Suppressor macrophage treated with lipopolysaccharide for 1 hour (primary cell): ENCODE data around the gene LMOD1.
"Not testable (repeated sequence)": the region's sequence is repeated elsewhere in the genome, so short reads cannot be mapped to it uniquely, and the experiment has no call there.

Experiments
- DNase-seq, 3 donors: peaks; one replicate each; pipeline ENCODE4 v3.0.0-alpha.2; 2020 to 2022

Gene LMOD1

DNA sequence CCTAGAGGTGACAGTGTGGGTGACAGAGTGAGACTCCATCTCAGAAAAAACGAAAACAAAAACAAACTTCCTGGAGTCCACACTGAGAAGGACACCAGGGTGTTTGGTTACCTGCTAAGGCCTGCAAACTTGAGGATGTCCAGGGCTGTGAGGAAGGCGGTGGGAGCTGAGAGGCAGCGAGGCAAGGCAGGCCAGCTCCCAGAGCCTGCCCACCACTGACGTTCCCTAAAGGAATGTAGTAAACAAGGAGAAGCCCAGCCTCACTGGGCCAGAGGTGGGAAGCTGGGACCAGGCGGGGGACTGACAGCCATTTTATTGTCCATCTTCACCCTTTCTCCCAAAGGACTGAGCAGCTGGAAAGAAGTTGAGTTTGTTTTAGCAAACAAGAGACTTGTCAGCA is 33.5 kb downstream of the LMOD1 start:
- DNase-seq, result no peak

DNA sequence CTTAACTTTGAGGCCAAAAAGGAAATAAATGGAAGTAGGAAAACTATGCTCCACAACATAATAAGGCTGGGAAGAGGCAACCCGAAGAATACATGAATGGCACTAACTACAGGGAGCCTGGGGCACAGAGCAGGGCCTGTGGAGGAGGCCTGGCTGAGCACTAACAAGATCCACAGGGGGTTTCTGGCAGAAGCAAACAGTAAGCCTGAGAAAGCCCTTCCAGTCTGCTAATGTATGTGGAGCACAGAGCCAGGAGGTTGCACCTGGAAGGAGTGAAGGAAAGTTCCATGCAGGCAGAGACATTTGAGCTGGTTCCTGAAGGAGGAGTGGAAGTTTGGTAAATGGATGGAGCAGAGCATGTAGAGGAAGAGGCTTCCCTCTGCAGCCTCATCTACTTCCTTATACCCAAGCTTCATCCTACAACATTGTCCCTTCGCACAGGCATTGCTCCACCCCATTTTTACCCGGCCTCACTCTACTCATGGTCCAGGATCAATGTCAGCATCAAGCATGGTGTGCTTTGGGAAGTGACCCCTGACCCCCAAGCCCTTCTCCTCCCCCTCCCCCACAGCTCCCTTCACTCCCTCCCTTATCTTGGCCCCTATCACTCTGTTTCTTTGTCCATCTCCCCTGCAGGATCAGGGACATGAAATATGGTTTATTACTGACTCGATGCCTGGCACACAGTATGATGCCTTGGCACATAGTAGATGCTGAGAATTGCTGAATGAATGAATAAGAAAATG is 34.3 kb downstream of the LMOD1 start:
- no peak for DNase-seq

DNA sequence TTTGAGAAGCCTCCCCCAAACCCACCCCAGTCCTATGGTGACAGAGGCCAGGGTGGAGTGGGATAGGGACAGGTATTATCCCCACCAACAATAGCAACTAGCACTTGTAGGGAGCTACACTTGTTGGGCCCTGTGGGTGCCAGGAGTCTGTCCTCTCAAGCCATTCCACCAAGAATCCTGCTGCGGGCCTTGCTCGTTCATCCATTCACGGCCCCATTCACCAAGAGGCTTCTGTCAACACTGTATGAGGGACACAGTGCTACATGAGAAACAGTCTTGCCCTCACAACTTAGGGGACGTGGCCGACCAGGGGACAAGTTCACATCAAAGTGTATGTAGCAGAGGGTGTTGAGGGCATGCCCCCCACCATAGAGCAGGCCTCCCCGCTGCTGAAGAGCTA is 38.7 kb downstream of the LMOD1 start:
- no peak for DNase-seq

DNA sequence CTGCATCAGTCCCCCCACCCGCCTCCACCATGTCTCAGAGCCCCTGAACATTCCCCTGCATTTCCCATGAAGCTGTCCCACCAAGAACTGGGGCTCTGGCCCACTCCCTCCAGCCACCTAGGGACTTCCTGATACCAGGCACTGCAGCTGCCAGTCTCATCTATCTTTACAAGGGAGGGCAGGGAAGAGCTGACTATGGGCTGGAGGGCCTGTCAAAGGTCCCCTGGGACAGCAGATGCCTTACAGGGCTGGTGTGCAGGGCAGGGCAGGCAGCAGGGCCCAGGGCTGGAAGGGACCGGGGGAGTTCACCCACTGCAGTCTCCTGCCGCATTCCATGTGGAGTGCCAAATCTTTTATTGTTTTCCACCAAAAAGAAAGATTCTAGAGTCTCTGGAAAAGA is 40.0 kb downstream of the LMOD1 start:
- DNase-seq, result no peak

DNA sequence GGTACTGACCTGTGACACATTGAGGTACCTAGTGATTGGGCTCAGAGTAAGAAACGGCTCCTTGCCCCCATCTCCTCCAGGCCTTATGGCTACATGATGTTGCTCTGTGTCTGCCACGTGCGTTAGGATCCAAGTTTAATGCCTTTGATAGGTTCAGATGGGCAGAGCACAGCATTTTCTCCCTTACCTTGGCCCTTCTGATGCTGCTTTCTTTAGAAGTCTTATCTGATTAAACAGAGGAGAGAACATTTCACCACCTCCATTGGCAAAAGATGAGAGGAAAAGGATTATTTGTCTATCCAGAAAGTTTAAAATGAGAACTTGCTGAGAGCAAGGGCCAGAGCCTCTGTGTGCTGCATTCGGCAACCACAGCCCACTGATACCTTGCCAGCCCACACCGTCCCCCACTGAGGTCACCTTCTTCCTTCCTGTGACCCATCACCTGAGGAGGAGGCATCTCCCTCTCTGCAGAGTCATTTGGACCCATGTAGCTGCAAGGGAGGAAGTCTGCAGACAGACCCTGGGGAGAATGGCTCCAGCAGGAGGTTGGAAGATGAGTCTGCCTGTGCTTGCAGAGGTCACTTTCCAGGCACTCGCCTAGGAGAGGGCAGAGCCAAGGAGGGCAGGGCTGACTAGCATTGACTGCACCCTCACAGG is 41.0 kb downstream of the LMOD1 start:
- DNase-seq, result no peak

DNA sequence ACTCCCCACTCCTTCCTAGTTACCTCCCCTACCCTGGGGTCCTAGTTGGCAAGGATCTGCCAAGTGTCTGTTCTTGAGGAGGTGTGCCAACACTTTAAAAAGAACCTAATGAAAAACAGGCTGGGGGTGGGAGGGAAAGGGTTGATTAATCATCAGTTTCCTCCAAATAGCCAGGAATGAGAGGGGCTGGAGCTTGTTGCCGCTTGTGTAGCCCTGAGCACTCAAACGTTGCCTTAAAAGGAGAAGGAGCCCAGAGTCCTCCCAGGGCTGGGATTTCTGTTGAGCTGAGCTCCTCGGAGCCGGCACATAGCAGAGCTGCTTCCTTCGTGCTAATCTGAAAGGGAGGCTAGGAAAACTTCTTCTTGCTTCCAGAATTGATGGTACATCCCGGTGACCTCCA is 41.8 kb downstream of the LMOD1 start:
- no peak for DNase-seq

DNA sequence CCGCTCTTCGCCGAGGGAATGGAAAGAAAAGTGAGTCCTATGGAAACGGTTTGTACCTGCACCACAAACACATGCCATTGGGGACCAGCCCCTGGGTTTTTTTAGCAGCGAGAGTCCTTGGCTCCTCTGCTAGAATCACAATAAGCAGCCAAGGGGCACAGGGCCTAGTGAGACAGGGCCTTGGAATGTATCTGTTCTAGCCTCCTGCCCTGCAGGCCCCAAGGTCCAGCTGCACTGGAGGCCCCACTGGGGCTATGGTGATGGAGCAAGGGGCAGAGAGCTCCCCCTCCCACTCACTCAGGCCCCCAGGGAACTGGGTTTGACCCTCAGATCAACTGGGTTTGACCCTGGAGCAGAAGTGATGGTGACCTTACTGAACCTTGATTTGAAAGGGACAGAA is 43.2 kb downstream of the LMOD1 start:
- DNase-seq, result no peak

DNA sequence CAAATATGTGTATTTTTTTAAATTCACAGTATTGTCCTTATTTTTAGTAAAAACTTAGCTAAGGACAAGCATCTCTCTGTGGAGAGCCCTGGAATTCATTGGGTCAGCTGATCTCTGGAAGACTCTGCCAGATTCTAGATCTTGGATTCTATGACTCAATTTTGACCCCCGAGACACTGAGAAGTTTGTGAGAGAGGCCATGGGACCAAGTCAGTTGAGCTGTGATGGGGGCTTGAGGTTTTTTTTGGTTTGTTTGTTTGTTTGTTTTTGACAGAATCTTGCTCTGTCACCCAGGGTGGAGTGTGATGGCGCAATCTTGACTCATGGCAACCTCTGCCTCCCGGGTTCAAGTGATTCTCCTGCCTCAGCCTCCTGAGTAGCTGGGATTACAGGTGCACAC is 44.1 kb downstream of the LMOD1 start:
- DNase-seq, result no peak

DNA sequence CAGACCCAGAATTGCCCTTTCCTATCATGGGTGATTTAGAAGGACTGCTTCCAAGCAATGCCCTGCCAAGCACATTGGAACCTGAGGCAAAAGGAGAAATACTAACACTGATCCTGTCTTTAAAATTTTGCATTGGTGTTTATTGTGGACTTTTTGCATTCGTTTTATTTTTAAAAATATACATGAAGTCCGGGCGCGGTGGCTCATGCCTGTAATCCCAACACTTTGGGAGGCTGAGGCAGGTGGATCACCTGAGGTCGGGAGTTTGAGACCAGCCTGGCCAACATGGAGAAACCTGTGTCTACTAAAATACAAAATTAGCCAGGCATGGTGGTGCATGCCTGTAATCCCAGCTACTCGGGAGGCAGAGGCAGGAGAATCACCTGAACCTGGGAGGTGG is 45.3 kb downstream of the LMOD1 start:
- DNase-seq, result not testable (repeated sequence)

DNA sequence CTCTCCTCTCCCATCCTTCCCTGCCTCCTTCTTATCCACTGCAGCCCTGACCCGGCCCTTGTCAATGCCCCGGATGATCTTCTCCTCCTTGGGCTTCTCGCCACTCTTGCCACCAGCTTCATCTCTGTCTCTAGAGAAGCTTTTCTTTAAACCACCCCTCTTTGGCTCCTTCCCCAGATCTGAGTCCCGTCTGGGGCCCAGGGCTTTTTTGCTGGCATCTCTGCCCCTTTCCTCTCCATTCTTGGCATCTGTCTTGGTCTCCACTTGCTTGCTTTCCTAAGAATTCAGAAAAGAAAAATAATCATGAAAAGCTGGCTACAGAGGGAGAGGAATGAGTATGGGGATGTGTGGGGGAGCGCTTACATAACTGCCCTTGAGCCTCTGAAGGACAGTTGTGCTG is 45.9 kb downstream of the LMOD1 start:
- DNase-seq, result no peak

DNA sequence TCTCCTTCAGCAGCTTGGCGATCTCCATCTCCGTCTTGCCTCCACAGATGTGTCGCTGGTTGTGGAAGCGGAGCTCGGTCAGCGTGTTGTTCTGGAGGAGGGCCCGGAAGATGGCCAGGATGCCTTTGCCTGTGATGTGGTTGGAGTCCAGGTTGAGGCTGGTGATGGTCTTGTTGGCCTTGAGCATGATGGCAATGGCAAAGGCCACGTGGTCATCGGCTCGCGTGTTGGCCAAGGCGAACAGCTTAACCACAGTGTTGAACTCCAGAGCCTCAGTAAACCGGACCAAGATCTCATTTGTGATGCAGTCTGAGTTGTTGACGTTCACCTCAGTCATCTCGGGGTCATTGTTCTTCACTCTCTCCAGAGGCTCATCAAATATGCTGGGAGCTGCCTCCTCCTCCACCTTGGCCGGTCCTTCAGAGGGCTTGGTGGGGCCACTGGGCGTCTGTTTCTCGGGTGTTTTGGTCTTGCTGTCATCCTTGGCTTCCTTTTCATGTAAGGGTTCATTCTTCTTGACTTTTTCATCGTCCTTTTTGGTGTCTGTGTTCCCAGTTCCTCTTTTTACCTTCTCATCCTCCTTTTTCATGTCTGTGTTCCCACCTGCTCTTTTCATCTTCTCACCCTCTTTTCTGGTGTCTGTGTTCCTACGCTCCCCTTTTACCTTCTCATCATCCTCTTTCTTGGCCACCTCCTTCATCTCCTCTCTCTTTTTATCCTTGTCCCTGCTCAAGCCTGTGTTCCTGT is 46.5 kb downstream of the LMOD1 start:
- DNase-seq, result no peak

DNA sequence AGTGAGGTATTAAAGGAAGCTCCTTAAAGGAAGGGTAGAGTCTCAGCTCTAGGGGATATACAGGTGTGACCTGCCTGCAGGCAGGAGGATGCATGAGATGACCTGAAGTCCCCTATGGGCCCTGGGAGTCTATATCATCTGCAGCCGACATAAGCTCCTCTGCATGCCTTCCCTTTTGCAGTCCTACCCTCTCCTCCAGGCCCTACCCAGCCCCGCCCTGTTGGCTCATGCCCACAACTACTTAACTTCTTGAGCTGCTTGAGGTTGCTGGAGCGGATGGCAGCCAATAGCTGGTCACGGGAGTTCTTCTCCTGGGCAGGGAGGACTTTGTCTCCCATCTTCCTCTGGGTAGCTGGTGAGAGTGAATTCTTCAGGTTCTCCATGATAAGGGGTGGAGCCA is 47.4 kb downstream of the LMOD1 start:
- no peak for DNase-seq

DNA sequence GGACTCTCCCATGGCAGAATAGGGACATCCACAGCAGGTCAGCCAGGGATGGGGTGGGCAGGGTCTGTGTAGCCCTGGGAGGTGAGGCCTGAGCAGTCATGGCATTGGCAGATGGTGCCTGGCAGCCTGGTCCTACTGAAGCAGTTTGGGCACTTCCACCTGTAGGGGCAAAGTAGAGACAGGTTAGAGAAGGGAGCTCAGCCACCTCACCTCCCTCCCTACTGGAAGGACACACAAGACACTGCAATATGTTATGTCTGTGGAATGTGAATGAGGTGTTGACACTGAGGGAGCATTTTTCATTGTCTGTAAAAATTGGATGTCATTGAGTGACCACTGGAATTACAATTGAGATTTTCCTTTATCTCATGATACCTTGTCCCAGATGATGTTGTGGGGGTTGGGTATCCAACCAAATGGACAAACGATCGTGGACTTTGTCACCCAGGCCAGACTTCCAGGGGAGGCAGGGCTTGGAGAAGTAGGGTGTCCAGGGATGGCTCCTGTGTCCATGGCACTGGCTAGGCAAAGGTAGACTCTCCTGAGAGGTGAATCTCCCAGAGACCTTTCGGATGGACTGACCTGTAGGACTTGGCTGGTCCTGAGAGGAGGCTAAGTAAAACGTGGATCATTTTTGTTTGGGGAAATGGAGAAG is 48.0 kb downstream of the LMOD1 start:
- no peak for DNase-seq

DNA sequence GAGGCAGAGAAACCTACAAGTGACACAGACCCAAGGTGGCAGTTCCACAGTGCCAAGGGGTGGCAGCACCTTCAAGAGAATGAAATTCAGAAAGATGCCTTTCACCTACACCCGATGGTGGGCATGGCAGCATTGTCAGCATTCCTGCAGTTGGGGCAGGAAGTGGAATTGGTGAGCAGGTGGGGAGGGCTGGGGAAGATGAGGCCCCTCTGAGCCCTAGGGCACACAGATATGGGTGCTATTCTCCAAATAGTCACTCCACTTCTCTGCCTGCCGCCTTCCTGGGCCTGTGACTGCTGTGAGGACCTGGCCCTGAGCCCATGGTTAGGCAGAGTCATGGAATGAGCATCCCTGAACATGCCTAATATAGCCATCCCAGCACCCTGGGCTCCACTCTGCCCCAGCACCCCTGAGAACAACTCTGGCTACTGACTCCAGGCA is 49.4 kb downstream of the LMOD1 start:
- DNase-seq, result no peak

DNA sequence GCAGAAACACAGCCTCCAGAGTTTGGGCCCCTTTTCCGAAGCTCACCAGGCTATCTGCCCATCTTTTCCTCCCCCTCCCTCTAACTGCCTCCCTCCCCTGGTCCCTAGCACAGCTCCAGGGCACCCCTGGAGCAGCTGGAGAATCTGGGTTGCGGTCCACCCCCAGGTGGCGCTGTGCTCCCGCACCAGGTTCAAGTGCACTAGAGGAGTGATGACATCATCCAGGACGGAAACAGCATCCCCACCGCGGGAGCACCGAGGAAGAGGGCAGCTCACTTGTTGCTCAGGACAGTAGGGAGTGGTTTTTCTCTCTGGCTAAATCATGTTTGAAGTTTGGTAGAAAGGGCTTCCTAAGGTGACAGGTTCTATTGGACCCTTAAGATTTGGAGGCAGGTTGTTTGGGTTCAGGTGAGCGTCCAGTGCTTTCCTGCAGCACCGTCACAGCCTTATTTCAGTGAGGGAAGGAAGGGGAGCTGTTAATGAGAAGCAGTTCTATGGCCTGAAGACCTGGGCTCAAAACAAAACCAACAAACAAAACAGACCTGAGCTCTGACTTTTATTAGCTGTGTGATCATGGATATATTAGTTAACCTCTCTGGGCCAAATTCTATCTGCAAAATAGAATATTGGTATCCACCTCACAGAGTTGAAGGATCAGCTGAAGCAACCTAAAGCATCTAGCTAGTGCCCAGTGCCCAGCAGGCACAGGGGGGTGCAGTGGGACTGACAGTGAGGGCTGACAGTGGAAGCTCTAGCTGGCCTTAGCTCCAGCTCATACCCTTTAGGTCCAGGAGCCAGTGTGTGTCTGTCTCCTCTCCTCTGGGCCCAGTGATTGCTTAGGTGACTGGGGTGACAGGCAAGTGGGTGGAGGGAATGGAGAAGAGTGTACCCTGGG is 50.2 kb downstream of the LMOD1 start:
- peak; percentile 92 to 95 (median 94) for DNase-seq

DNA sequence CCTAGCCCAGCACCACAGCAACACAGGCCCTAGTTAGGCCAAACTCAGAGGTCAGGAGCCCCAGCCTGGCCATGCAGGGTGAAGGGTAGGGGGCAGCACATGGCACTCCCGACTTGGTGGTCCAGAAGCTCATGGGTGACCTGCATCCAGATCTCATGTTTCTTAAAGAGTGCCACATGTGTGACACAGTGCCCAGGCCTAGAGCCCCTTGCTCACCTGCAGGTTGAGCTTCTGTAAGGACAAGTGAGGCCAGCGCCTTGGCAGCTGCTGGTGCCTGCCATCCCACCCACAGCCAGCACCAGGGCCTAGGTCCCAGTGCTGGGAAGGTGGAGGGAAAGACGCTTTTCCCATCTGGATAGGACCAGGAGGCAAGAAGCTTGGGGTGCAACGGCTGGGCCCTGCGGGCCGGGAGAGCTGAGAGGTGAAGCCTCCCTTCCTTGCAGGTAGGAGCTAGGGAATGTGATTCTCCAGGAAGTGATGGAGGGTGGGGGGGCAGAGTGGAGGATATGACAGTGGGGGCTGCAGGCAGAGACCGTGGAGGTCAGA is 51.2 kb downstream of the LMOD1 start:
- no peak for DNase-seq

DNA sequence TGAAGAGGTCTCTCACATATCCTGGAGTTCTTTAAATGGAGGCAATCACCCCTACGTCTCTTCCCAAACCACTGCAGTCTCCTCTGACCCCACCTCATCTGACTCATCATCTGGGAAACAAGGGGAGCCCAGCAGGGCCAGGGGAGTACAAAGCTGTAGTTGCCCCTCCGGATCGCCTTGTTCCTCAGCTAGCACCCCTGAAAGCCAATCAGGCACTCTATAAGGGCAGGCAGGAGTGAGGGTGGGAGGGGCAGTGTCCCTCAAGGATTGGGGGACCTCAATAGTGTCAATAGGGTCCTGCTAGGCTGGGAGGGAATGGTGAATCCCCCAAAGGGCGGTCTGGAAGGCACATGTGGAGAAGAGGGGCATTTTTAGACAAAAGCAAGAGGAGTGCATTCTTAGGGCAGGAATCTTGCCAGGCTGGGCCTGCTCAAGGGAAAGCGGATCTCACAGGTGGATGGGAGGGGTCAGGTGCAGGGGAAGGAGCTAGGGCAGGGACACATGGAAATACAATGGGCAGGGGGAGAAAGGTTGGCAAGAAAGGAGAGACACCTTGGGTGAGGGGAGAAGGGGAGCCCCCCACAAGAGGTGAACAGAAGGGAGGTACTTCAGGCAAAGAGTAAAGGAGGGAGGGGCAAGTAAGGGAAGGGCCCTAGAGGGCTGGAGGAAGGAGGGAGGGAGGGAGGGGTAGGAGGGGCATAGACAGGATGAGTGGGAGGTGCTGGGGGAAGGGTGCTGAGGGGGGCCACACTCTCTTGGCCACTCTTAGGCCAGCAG is 51.8 kb downstream of the LMOD1 start:
- no peak for DNase-seq

DNA sequence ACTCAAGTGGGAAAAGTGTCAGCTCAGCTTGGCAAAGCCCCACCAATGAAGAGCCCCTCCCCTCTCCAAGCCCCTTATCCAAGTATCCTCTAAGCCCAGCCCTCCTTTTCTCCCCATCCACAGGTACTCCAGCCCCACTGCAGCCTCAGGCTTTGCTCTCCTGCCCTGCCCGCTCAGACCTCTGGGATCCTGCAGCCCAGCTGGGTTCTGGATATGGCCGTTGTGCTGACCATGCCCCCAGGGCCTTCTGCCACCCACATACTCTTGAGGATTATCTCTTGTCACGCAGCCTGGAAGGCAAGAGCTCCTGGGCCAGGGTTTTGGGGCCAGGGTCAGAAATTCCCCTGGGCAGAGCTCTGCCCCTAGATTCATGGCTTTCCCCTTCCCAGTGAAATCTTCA is 52.9 kb downstream of the LMOD1 start:
- DNase-seq, result no peak

DNA sequence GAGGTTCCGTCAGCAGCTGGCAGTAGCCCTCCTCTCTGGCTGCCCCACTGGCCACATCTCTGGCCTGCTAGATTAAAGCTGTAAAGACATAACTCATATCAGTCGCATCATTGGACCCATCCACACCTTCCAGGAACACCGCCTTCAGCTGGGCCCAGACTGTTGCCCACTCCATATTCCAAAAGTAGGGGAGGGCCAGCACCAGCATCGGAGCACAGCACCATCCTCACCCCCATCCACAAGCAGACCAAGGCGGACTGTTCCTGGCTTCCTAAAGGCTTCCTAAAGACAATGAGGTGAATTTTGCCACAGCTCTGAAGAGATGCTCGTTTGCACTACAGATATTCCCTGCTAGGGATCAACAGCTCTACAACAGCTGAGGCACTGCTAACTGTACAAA is 54.1 kb downstream of the LMOD1 start:
- DNase-seq, result no peak

DNA sequence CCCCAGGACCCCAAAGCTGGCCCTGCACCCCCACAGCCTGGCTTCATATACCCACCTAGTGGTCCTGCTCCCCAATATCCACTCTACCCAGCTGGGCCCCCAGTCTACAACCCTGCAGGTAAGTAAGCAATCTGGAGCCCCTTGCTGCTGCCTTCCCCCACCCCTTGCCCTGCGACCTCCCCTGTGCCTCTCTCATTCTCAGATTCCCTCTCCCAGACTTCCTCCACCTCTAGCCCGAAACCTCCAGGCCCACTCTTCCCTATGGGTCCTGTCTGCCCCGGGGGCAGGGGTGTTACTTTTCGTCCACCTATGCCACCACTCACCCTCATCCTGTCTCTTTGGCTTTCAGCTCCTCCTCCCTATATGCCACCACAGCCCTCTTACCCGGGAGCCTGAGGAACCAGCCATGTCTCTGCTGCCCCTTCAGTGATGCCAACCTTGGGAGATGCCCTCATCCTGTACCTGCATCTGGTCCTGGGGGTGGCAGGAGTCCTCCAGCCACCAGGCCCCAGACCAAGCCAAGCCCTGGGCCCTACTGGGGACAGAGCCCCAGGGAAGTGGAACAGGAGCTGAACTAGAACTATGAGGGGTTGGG is 54.8 kb downstream of the LMOD1 start:
- DNase-seq, result no peak
